ENCODE measurements around the gene ATP6V0B.

ATP6V0B gene

GRCh38 chr1:43984855-43985254 is 10.1 kb downstream of the ATP6V0B start:
- DNase-seq (ENCODE audit: low read depth, low spot score): no peak

- DNase-seq (ENCODE audit: low read depth, low spot score): no peak
Observed at GRCh38 chr1:43985984-43986595, 11.3 kb downstream of the ATP6V0B start.

GRCh38 chr1:43986712-43987111 is 12.0 kb downstream of the ATP6V0B start:
- DNase-seq (ENCODE audit: low read depth, low spot score): no peak

- no peak for DNase-seq (ENCODE audit: low read depth, low spot score)
Observed at GRCh38 chr1:43987159-43987902, 12.6 kb downstream of the ATP6V0B start.

- no peak for DNase-seq (ENCODE audit: low read depth, low spot score)
Observed at GRCh38 chr1:43990271-43991199, 15.8 kb downstream of the ATP6V0B start.

- no peak for DNase-seq (ENCODE audit: low read depth, low spot score)
Observed at GRCh38 chr1:43991200-43991475, 16.4 kb downstream of the ATP6V0B start.

GRCh38 chr1:43991476-43992231 is 16.9 kb downstream of the ATP6V0B start, which contains the start of gene CCDC24:
Gene CCDC24, plus strand, starts transcription at chr1:43991599. Its CDS starts 280 bp downstream, at chr1:43991879.
- no peak for DNase-seq (ENCODE audit: low read depth, low spot score)

GRCh38 chr1:43992232-43992995 is 17.7 kb downstream of the ATP6V0B start:
- DNase-seq (ENCODE audit: low read depth, low spot score): no peak

- DNase-seq (ENCODE audit: low read depth, low spot score): no peak
Observed at GRCh38 chr1:43993206-43993914, 18.6 kb downstream of the ATP6V0B start.

- no peak for DNase-seq (ENCODE audit: low read depth, low spot score)
Observed at GRCh38 chr1:43994071-43994470, 19.3 kb downstream of the ATP6V0B start.

- no peak for DNase-seq (ENCODE audit: low read depth, low spot score)
Observed at GRCh38 chr1:43994794-43995790, 20.3 kb downstream of the ATP6V0B start.

- no peak for DNase-seq (ENCODE audit: low read depth, low spot score)
Observed at GRCh38 chr1:43995984-43996732, 21.4 kb downstream of the ATP6V0B start.

GRCh38 chr1:43996733-43997115 is 22.0 kb downstream of the ATP6V0B start:
- no peak for DNase-seq (ENCODE audit: low read depth, low spot score)

GRCh38 chr1:43997295-43997999 is 22.7 kb downstream of the ATP6V0B start:
- no peak for DNase-seq (ENCODE audit: low read depth, low spot score)

- DNase-seq (ENCODE audit: low read depth, low spot score): no peak
Observed at GRCh38 chr1:43998000-43998378, 23.2 kb downstream of the ATP6V0B start.

GRCh38 chr1:43999455-43999854 is 24.7 kb downstream of the ATP6V0B start:
- DNase-seq (ENCODE audit: low read depth, low spot score): no peak

GRCh38 chr1:44000122-44000665 is 25.4 kb downstream of the ATP6V0B start:
- no peak for DNase-seq (ENCODE audit: low read depth, low spot score)
